HG03139 (cell line): ENCODE measurements around the gene SUSD1.

ENCODE experiments used
- ATAC-seq: cut with Tn5 transposase; IDR thresholded peaks from one replicate; pipeline ENCODE4 v1.9.1; 2021; ENCODE audit not compliant: unreplicated experiment

Gene SUSD1

DNA sequence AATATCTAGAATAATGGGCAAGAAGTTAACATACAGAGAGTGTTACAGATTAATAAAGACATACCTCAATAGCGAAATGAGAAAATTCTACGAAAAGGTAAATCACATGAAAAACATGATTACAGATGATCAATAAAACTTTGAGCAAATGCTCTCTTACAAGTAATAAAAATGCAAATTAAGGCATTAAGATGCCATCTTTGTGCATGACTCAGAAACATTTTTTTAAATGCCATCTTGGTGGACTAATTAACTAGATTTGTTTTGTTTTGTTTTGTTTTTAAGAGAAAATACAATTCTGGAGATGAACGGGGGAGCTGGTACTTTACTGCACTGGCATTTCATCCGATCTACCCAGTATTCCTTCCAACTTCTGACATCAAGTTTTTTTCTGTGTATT lies 130.2 kb downstream of the SUSD1 start:
- ATAC-seq: no peak

DNA sequence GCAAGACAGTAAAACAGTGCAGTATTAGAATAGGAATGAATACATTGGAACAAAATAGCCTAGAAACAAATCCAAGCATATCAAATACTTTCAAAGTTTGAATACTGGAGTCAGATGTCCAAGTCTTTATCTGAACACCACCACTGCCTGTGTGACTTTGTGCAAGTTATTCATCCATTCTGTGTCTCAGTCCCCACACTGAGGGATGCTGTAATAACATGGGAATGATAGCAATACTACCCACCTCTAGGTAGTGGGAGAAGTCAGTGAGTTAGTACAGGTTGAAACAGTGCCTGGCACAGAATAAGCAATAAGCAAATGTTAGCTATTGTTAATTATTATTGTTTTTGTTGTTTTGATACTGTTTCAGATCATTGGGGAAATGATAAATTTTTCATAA lies 130.9 kb downstream of the SUSD1 start:
- no peak for ATAC-seq

DNA sequence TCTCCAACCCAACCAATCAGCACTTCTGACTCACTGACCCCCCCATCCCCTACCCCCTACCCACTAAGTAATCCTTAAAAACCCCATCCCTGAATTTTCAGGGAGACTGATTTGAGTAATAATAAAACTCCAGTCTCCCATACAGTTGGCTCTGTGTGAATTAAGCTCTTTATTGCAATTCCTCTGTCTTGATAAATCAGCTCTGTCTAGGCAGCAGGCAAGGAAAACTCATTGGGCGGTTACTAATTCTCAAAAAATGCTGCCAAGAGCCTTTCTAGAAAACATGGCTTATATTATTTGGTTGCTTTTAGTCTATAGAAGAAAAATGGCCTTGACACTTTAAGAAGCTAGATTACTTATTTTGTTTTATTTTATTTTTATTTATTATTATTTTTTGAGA lies 131.7 kb downstream of the SUSD1 start:
- ATAC-seq: no peak

DNA sequence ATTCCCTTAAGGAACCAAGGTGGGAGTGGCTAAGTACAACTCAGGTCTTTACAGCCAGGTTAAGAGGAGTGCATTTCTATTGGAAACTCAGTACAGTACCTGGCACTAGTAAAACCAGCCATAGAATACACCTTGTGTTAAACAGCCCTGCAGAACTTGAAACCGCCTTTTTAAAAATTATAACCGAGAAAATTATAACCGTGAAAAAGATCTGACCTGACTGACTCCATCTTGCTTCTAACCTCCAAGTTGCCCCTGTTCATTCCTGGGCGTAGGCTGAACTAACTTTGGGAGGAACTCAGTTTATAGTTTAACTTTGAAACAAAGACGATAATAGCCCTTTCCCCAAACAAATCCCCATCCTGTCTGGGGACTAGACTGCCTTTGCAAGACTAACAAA lies 132.3 kb downstream of the SUSD1 start:
- ATAC-seq: no peak

DNA sequence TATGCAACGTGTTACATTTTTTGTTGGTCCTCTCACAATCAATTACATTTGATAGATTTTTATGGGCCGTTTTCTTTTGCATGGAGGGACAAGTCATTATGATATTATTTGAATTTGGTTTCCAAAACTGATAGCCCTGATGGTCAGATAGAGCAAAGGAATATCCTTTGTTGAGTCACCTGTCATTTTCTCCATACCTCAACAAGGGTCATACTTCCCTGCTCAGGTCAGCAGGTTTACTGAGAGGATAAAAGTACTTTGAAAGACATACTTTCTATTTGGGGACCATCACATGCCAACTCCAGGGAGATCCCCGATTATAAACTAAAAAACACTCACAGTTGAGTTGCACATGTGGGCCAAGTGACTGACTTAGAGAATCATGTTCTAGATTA lies 132.9 kb downstream of the SUSD1 start:
- ATAC-seq: no peak

DNA sequence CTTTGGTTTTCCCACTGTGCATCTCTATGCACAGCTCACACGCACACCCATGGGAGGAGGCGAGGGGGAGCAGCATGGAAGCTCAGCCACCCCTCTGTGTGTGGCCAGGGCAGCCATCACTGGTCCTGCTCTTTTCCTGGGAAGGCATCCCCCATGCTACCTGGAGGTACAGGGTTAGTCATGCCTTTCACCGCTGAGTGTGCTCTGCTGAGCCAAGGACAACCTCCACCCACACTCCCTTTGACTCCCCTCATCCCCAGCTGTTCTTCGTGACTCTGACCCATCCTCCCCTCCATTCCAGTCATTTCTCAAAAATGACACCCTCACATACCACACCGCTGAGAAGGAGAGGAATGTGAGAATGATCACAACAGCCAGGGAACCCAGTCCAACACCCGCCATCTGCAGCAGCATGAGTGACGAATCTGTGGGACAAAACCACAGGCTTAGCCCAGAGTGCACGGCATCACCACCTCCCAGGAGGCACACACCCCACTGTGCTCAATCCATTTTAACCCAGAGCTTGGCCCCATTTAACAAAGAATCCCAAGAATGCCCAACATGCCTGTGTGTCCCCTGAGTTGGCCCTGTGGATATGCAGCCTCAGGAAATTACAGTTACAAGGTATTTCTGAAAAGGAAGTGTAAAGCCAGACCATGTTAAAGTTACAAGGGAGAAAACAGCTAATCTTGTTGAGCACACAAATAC lies 133.4 kb downstream of the SUSD1 start:
- no peak for ATAC-seq

DNA sequence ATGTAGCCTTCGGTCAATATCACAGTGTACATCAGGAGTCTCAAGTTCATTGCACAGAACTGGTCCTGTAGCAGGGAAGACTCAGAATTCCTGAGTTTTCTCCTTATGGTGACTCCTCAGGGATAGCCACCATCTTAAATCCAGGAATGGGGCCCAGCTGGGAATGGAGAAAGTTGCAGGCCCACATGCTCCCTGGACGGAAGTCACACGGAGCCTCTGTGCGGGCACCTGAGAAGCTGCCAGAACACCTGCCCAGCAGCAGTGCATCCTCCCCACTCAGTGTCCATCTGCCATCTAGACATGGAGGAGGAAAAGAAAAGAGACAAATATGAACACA lies 133.9 kb downstream of the SUSD1 start:
- no peak for ATAC-seq

DNA sequence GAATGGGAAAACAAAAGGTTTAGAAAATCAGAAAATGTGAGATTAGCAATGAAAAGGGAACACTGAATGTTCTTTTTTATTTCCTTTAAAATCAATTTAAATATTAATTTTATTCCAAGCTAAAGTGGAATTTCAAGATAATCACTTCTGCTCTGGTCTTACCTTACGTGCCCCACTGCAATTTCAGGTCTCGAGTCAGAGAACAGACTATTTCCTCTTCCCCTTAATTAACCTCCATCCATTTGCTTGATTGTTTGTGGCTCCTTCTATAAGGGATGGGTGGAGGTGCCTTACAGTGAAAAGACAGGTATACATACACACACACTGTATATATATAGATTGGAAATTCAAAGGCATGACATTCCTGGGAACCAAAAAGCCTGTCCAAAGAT lies 137.1 kb downstream of the SUSD1 start:
- ATAC-seq: no peak

DNA sequence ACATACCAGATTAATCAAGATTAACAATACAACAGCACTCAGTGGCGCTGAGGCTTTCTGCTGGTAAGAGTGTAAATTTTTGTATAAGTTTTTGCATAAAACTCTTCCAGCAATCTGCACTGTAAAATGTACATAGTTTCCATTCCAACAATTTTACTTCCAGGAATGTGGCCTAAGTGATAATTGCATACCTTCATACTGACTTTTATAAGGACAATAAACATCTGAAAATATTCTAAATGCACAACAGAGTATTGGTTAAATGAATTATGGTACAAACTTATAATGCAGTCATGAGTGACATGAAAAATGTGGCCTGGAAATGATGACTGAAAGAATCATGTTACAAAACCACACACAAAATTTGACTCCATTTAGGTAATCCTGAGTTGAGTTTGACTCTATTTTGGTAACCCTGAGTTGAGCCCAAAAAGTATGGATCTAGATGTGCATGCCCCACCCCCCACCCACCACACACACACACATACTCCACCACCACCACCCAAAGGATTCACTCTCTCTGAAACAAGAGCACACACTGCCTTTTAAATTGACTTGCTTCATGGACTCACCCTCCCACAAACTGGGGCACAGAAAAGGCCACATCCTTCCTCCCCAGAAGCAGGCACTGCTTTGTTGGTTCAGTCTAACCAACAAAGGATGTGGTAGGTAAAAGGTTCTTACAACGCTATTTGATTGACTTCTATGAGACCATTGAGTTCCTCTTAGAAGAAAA lies 137.6 kb downstream of the SUSD1 start:
- ATAC-seq: peak; percentile 56

DNA sequence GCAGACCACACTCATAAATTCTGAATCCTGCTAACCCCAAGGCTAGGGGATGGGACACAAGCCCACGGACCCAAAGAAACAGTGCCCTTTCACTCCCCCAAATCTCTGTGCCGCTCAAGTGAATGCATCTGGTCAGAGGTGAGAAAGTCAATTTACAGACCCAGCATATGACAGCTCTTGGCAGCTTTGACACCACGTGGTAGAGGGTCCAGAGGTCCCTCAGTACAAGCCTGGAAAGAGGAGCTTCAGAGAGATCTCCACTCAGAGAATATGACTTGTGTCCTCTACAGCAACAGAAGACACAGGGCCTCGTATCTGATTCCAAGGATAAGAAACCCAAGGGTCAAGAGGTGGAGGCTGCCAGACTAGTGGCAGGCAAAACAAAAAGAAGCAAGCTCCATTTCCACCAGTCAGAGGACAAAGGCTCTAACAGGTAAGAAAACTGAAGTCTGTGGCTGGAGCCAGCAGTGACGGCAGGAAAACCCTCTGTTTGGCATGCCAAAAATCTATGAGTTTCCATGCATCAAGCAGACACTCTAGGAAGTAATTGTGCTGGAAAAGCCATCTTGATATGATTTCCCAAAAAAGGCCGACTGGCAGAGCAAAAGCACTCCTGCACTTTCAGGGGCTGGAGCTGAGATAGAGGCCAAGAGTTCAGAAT lies 139.8 kb downstream of the SUSD1 start:
- ATAC-seq: no peak

DNA sequence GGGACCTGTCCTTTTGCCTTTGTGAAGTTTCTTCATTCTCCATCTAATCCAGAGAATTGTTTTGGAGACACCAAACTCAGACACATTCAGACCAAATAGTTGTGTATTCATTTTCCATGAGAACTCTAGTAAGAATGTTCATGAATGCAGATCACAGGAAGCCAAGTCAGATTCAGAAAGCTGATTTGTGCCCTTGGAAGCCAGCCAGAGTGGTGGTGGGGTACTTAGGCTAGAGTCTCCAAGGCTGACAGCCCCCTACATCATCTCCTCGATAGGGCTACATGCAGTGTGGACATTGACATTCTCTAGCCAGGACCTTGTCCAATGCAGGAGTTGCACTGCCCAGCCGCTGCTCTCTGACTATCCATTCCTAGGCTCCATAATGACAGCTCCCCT lies 140.9 kb downstream of the SUSD1 start:
- no peak for ATAC-seq

DNA sequence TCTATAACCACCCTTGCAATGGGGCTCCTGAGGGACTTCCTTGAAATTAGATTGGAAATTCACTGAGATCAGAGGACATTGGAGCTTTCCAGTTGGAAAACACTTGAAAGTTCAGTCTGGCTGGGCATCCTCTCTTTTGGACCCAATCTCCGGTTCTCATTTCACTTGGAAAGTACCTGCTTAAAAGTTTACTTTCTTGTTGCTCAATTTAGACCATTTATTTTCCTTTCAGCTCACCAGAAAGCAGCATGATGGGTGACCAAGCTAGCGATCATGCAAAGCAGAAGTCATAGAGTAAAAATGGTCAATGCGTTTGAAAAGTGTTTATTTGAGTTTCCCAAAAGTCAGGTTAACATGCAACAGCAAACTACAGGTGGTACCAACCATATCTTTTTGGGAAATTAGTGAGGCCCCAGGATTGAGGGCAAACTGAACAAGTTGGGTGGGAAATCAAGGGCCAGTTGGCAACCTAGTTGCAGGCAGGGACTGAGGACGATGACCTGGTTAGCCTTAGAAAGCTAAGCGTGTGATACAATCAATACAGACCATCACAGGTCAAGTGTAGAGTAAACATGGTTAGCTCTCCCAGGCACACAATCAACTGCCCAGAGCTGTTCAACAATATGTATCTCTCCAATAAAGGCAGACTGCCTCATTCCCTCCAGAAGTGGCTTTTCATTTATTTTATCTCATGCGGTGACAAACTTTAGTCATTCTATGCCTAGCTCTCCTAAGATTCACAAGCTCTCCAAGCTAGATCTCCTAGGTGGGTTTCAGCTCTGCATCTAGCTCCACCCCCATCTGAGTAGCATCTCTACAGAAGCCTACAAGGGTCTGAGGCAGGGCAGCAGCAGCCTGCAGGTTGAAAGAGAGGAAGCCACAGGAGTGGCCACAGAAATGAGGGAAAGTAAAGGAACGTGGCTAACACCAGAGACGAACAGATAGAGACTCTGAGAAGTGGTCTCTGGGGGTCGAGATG lies 141.6 kb downstream of the SUSD1 start:
- no peak for ATAC-seq

DNA sequence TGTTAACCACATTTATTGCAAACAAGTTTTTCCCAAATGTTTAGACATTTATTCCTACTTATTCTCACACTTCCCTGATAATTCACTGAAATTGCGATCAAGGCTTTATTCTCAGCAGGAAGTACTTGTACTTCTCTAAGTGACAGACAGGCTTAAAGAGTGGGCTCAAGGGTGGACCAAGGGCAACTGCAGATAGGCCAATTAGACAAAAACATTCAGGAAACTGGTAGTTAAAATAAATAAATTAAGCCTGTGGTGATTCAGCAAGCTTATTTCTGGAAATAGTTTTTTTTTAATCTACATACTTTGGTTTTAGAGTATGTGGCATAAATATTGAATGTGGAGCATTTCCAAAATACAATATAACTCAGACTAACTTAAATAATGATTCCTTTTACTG lies 142.4 kb downstream of the SUSD1 start:
- ATAC-seq: no peak

DNA sequence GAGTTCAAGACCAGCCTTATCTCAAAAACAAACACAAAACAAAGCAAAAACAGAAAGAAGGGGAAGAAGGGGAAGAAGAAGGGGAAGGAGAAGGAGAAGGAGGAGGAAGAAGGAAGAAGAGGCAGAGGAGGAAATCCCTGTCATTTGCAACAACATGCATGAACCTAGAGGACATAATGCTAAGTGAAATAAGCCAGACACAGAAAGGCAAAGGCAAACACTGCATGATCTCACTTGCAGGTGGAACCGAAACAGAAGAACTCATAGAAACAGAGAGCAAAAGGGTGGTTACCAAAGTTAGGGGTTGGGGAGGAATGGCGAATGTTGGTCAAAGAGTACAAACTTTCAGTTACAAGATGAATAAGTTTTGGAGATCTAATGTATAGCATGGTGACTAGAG lies 143.1 kb downstream of the SUSD1 start:
- peak; percentile 39 for ATAC-seq

DNA sequence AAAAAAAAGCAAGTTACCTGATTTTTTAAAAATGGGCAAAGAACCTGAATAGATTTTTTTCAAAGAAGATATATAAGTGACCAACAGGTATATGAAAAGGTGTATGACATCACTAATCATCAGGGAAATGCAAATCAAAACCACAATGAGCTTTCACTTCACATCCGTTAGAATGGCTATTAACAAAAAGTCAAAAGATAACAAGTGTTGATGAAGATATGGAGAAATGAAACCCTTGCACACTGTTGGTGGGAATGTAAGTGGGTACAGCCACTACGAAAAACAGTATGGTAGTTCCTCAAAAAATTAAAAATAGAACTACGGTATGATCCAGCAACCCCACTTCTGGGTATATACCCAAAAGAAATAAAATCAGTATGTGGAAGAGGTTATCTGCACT lies 143.7 kb downstream of the SUSD1 start:
- no peak for ATAC-seq

DNA sequence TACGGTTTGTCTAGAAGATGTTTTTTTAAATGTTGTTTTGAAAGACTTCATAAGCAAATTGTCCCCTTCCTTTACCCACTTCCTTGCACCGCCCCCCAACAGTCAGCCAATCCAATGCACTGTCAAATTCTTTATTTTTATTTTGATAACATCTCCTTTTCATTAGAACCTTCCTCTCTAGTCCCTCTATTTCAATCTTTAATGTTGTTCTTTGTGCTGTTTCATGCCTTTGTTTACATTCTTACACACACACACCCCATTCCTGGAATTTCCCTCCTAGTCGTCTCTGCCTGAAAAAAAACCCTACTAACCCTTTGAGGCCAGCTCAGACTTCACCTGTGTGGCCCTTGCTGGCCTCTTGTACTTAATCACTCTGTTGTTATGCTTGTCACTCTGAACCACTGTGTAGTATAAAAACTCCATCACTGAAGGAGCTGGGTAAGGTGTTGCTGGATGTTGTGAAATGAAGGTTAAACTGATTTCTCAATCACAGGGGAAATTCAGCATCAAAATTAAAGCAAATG lies 145.1 kb downstream of the SUSD1 start:
- no peak for ATAC-seq

DNA sequence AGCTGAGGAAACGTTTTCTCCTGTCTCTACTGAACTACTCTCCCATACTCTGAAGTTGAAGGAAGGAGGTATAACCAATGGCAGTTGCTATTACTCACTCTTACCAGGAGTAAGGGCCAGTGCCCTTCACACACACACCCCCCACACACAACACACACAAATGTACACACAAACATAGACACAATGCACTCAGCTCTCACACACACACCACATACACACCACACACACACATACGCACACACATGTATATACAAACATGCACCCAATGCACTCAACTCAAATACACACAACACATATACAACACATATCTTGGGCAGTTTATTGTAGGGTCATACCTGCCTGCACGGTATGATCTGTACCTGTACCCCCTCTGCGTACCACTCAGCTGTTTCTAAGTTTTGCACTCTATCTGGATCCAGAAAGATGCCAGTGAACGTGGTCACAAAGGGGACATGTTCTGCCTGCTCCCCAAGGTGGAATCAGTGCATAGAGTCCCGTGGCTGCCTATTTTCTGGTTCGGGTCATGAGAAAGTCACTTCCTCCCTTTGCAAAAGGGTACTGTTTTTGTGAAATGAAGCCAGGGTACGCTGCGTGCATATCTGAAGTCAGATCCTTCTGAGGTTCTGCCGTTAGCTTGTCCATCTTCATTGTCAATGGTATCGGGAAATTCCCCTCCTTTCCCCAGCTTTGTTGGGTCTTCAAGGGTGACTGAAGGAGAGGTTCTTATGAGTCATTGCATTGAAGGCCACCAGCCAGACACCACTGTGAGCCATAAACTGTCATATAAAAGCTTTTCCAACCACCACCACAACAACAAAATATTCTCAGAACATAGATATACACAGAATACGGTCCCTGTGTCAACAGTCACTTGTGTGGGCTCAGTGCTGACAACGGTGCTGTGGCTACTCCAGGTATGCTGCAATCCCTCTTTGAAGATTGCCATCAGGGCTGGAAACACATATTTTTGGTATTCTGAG lies 146.6 kb downstream of the SUSD1 start:
- peak; percentile 42 for ATAC-seq

DNA sequence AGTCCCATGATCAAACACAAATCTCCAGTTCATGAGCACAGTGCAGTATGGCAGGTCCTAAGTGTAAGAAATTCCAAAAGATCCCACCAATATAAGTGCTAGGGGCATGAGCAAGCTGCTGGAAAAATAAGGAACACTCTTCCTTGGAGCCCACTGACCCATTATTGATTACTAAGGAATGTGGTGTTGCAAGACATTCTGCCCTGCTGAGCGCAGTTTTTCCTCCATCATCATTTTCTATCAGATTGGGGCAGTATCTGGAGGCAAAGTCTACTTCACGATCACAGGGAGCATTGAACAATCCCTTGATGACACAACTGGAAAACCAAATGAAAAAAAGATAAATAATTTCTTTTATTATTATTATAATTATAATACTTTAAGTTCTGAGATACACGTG lies 149.2 kb downstream of the SUSD1 start:
- ATAC-seq: no peak

DNA sequence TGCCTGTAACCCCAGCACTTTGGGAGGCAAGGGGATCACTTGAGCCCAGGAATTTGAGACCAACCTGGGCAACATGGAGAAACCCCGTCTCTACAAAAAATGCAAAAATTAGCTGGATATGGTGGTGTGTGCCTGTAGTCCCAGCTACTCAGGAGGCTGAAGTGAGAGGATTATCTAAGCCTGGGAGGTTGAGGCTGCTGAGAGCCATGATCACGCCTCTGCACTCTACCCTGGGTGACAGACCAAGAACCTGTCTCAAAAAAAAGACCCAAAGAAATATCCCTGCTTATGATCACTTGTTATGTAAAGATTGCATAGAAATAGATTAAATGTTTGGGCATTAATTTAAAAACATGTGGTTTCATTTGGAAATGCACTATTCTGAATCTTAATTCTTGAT lies 153.4 kb downstream of the SUSD1 start:
- ATAC-seq: no peak
